CD14-positive monocyte (primary cell): ENCODE results near the gene CAPS. TPM values are rescaled to one million over a fixed set of nuclear protein-coding genes. Genes with fewer than 3 reads are reported as not detected.

Experiments used
- DNase-seq, 3 donors: peaks; one replicate each; pipeline ENCODE4 v3.0.0-alpha.2; 2011 to 2022
- H2AFZ ChIP-seq: 2 replicates; pipeline ENCODE4 v1.6.0; 2012; ENCODE audit warnings: mild to moderate bottlenecking, low read depth, low read length, inconsistent platforms; ENCODE audit not compliant: insufficient read depth, poor library complexity, severe bottlenecking
- H3K27ac ChIP-seq, 2 donors: 1 replicate in 1 of 2; 2 replicates in 1 of 2; pipeline ENCODE4 v1.5.1; 2012 to 2013; ENCODE audit warnings: low read length in 2 of 2, control low read depth in 1 of 2, inconsistent platforms in 1 of 2, low read depth in 1 of 2, mild to moderate bottlenecking in 1 of 2
- H3K27me3 ChIP-seq, 2 donors: one replicate each; pipeline versions ENCODE4 v1.6.0 to v1.6.1; 2011 to 2013; ENCODE audit warnings: low read length in 2 of 2; ENCODE audit not compliant: control insufficient read depth in 2 of 2, insufficient read depth in 2 of 2
- H3K36me3 ChIP-seq, 2 donors: replicated peaks in 1 of 2; 1 replicate in 1 of 2; 2 replicates in 1 of 2; pipeline versions ENCODE4 v1.5.1 to v1.6.1; 2012 to 2013; ENCODE audit warnings: low read length in 2 of 2, control low read depth in 1 of 2, inconsistent platforms in 1 of 2, mild to moderate bottlenecking in 1 of 2; ENCODE audit not compliant: insufficient read depth in 2 of 2, control insufficient read depth in 1 of 2
- H3K4me1 ChIP-seq, 2 donors: 1 replicate in 1 of 2; 2 replicates in 1 of 2; pipeline versions ENCODE4 v1.5.1 to v1.6.1; 2012 to 2013; ENCODE audit warnings: low read length in 2 of 2, control low read depth in 1 of 2, inconsistent platforms in 1 of 2, mild to moderate bottlenecking in 1 of 2, moderate library complexity in 1 of 2; ENCODE audit not compliant: insufficient read depth in 2 of 2, control insufficient read depth in 1 of 2
- H3K4me2 ChIP-seq: replicated peaks from 2 replicates; pipeline ENCODE3; 2012; ENCODE audit warnings: low read length, moderate library complexity, mild to moderate bottlenecking; ENCODE audit not compliant: poor library complexity, severe bottlenecking; ENCODE audit errors: extremely low read depth
- H3K4me3 ChIP-seq, 3 experiments: fragments of 200-600 bp in 1 of 3; sonication (generic) in 1 of 3; replicated peaks in 1 of 3; 1 replicate in 2 of 3; 2 replicates in 1 of 3; pipeline ENCODE4 v1.5.1; 2011 to 2013; ENCODE audit warnings: low read length in 3 of 3, mild to moderate bottlenecking in 3 of 3, control low read depth in 2 of 3, low read depth in 2 of 3, inconsistent platforms in 1 of 3, moderate library complexity in 1 of 3
- H3K79me2 ChIP-seq: 2 replicates; pipeline ENCODE4 v1.6.0; 2012; ENCODE audit warnings: mild to moderate bottlenecking, control low read depth, inconsistent platforms, low read length, moderate library complexity; ENCODE audit not compliant: insufficient read depth
- H3K9ac ChIP-seq: 2 replicates; pipeline ENCODE4 v1.6.0; 2017; ENCODE audit warnings: low read length, mild to moderate bottlenecking; ENCODE audit not compliant: insufficient read depth, poor library complexity, severe bottlenecking
- H3K9me3 ChIP-seq, 2 donors: replicated peaks in 1 of 2; 1 replicate in 1 of 2; 2 replicates in 1 of 2; pipeline versions ENCODE4 v1.5.1 to v1.6.1; 2012 to 2013; ENCODE audit warnings: low read length in 2 of 2, control low read depth in 1 of 2; ENCODE audit not compliant: control insufficient read depth in 1 of 2, insufficient read depth in 1 of 2
- H4K20me1 ChIP-seq: 2 replicates; pipeline ENCODE4 v1.6.0; 2012; ENCODE audit warnings: mild to moderate bottlenecking, low read length, control low read depth, moderate library complexity; ENCODE audit not compliant: insufficient read depth
- H3K27ac Mint-ChIP-seq, 7 donors: one replicate each; pipeline ENCODE4 v1.8.0; 2020; ENCODE audit warnings: mild to moderate bottlenecking in 7 of 7, mixed read lengths in 7 of 7, moderate library complexity in 6 of 7, inconsistent platforms in 2 of 7
- H3K27me3 Mint-ChIP-seq, 3 donors: one replicate each; pipeline ENCODE4 v1.8.0; 2021 to 2022; ENCODE audit warnings: low read depth in 3 of 3, mild to moderate bottlenecking in 3 of 3, mixed read lengths in 3 of 3, moderate library complexity in 3 of 3, inconsistent platforms in 1 of 3
- H3K36me3 Mint-ChIP-seq, 2 donors: one replicate each; pipeline ENCODE4 v1.8.0; 2020; ENCODE audit warnings: mixed read lengths in 2 of 2, inconsistent platforms in 1 of 2, mild to moderate bottlenecking in 1 of 2
- H3K4me1 Mint-ChIP-seq: one replicate; pipeline ENCODE4 v1.8.0; 2020; ENCODE audit warnings: mild to moderate bottlenecking, mixed read lengths
- H3K4me3 Mint-ChIP-seq, 2 donors: one replicate each; pipeline ENCODE4 v1.8.0; 2020; ENCODE audit warnings: mild to moderate bottlenecking in 2 of 2, mixed read lengths in 2 of 2, moderate library complexity in 1 of 2
- H3K9me3 Mint-ChIP-seq, 7 donors: one replicate each; pipeline ENCODE4 v1.8.0; 2020 to 2022; ENCODE audit warnings: mixed read lengths in 7 of 7, mild to moderate bottlenecking in 6 of 7, moderate library complexity in 6 of 7, inconsistent platforms in 2 of 7
- CTCF ChIP-seq: fragments of 200-600 bp; IDR thresholded peaks from one replicate; pipeline ENCODE4 v1.8.0; 2022; ENCODE audit warnings: antibody characterized with exemption, mild to moderate bottlenecking
- WGBS: methylation state at CpG from one replicate; pipeline ENCODE4 v1.1.5; 2013; ENCODE audit warnings: missing lambda C conversion rate; ENCODE audit not compliant: insufficient coverage; 5-methylcytosine and 5-hydroxymethylcytosine counted together
- intact Hi-C, 2 donors: fragments of 100-400 bp; cut with micrococcal nuclease; formaldehyde crosslinking; loops; one replicate each; pipeline versions ENCODE4 v1.15.0 to v1.15.1; 2023
- polyA plus RNA-seq, 3 donors: library from polyadenylated mRNA; depleted of rRNA in 1 of 3; unstranded in 2 of 3; stranded (reverse) in 1 of 3; fragments of 300-500 nt in 2 of 3; fragments of >200 nt in 1 of 3; fragmentation: Illumina TruSeq in 2 of 3; gene quantifications; 1 replicate in 2 of 3; 2 replicates in 1 of 3; pipeline ENCODE4 v1.2.3, GENCODE V29; 2012 to 2021

The CAPS gene
- polyA plus RNA-seq, 3 donors = 0.34 to 34.8 (median 0.72) TPM

- no peak for TF ChIP-seq CTCF
- peaks cover 51 to 58% of the 10 kb centered on the region in 2 donors for H3K36me3 ChIP-seq
- H3K4me1 Mint-ChIP-seq = no peaks in the 10 kb centered on the region
- H3K9me3 ChIP-seq = no peaks in the 10 kb centered on the region
- H3K27ac ChIP-seq = no peak overlapping the region
- H3K27me3 ChIP-seq = no peaks in the 10 kb centered on the region
- no peaks in the 10 kb centered on the region for H3K9me3 Mint-ChIP-seq
- H3K27ac Mint-ChIP-seq = no peak overlapping the region
- peaks cover 0 to 2% (median 0%) of the 10 kb centered on the region in 3 donors for H3K27me3 Mint-ChIP-seq
- H3K4me1 ChIP-seq = no peaks in the 10 kb centered on the region
- no peaks in the 10 kb centered on the region for H3K79me2 ChIP-seq
- no peak overlapping the region for H3K4me3 ChIP-seq
- H2AFZ ChIP-seq = no peak overlapping the region
- no peak overlapping the region for H3K9ac ChIP-seq
- H3K4me3 Mint-ChIP-seq = no peak overlapping the region
- no peaks in the 10 kb centered on the region for H4K20me1 ChIP-seq
- 91% methylated on average over 22 of the region's 22 CpGs for WGBS
- intact Hi-C loops = no loop called here
- H3K4me2 ChIP-seq = no peak overlapping the region
- H3K36me3 Mint-ChIP-seq = peaks cover 42 to 58% of the 10 kb centered on the region in 2 donors
- DNase-seq = no peak
Measured at GRCh38 chr19:5914358-5914774, 312 bp downstream of the CAPS start.

- Histone ChIP-seq H3K4me3 (no peak overlapping the region), H3K36me3 (peaks cover 50 to 58% of the 10 kb centered on the region in 2 donors), H3K4me2 (no peak overlapping the region), H3K9me3 (no peaks in the 10 kb centered on the region), H3K27me3 (no peaks in the 10 kb centered on the region), H3K9ac (no peak overlapping the region), H4K20me1 (no peaks in the 10 kb centered on the region), H3K79me2 (no peaks in the 10 kb centered on the region), H3K4me1 (no peaks in the 10 kb centered on the region), H2AFZ (no peak overlapping the region), H3K27ac (no peak overlapping the region)
- whole genome bisulfite sequencing = 94% methylated on average over 32 of the region's 42 CpGs
- intact Hi-C loops = no loop called here
- TF ChIP-seq CTCF = no peak
- H3K27ac Mint-ChIP-seq = no peak overlapping the region
- no peak for DNase-seq
- H3K27me3 Mint-ChIP-seq = peaks cover 0 to 2% (median 0%) of the 10 kb centered on the region in 3 donors
- H3K36me3 Mint-ChIP-seq = peaks cover 39 to 59% of the 10 kb centered on the region in 2 donors
- no peak overlapping the region for H3K4me3 Mint-ChIP-seq
- no peaks in the 10 kb centered on the region for H3K9me3 Mint-ChIP-seq
- no peaks in the 10 kb centered on the region for H3K4me1 Mint-ChIP-seq
Measured at GRCh38 chr19:5914946-5915781, 1.1 kb downstream of the CAPS start.
